PC-3 (cell line): ENCODE measurements around the gene CTNND2.

Experiments
- EZH2 ChIP-seq: fragments of 300-600 bp; sonication (generic); IDR thresholded peaks from one replicate; pipeline ENCODE4 v1.6.1; 2017; ENCODE audit warnings: antibody characterized with exemption, mild to moderate bottlenecking, low read length; ENCODE audit not compliant: unreplicated experiment
- EZH2phosphoT487 ChIP-seq: fragments of 300-600 bp; sonication (generic); IDR thresholded peaks from 2 replicates; pipeline ENCODE4 v1.6.1; 2018; ENCODE audit warnings: mild to moderate bottlenecking, antibody characterized with exemption, low read length, borderline replicate concordance
- TF ChIP-seq, protein P1 (sequence below): fragments of 300-600 bp; sonication (generic); conservative IDR thresholded peaks from 2 replicates; pipeline ENCODE4 v1.5.1; 2017; ENCODE audit warnings: antibody characterized with exemption, low read depth, mild to moderate bottlenecking, low read length

DNA sequence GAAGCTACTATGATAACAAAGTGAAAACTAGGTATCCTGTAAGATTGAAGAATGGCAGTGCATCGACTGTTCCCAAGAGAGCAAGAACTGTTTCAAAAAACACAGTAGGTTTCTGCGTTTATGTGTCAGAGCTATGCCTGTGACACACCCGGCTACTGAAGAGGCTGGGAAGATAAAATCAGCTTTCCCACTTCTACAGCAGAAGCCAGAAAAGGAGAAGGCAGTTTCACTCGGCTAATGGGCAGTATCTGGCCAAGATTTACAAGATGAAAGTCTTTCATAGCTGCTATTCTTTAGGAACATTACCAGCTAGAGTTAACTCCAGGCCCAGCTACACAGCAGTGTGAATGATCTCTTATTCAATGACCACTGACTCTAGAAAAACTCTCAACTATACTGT, 195.2 kb downstream of the CTNND2 start:
- TF ChIP-seq, protein P1, sequence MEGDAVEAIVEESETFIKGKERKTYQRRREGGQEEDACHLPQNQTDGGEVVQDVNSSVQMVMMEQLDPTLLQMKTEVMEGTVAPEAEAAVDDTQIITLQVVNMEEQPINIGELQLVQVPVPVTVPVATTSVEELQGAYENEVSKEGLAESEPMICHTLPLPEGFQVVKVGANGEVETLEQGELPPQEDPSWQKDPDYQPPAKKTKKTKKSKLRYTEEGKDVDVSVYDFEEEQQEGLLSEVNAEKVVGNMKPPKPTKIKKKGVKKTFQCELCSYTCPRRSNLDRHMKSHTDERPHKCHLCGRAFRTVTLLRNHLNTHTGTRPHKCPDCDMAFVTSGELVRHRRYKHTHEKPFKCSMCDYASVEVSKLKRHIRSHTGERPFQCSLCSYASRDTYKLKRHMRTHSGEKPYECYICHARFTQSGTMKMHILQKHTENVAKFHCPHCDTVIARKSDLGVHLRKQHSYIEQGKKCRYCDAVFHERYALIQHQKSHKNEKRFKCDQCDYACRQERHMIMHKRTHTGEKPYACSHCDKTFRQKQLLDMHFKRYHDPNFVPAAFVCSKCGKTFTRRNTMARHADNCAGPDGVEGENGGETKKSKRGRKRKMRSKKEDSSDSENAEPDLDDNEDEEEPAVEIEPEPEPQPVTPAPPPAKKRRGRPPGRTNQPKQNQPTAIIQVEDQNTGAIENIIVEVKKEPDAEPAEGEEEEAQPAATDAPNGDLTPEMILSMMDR: no peak
- TF ChIP-seq EZH2phosphoT487: no peak
- no peak for TF ChIP-seq EZH2
